A549 (cell line): Measurements from ENCODE around the gene DAW1. TPM values are rescaled to one million over a fixed set of nuclear protein-coding genes. Genes with fewer than 3 reads are reported as not detected.

Experiments used
- ATAC-seq, 2 experiments: fragments of 200-7000 bp in 1 of 2; fragments of >200 bp in 1 of 2; cut with Nextera tagmentation in 1 of 2; cut with Tn5 transposase in 1 of 2; 3 replicates each; pipeline versions ENCODE4 v1.8.0 to v1.9.1; 2018 to 2020; ENCODE audit warnings: mild to moderate bottlenecking in 1 of 2, moderate library complexity in 1 of 2
- CTCF ChIA-PET: fragments of 300-600 bp; sonication (Branson Sonifier 250); formaldehyde crosslinking; extraction: SDS; loops from one replicate; lab custom pipeline; 2021; ENCODE audit warnings: antibody characterized with exemption, inconsistent platforms; lab: Yijun Ruan, JAX
- POLR2A ChIA-PET: fragments of 350-600 bp; formaldehyde crosslinking; extraction: SDS; loops from one replicate; lab custom pipeline; 2021; ENCODE audit warnings: antibody characterized with exemption, inconsistent platforms; lab: Yijun Ruan, JAX
- DNase-seq, 2 experiments: peaks; one replicate each; pipeline versions ENCODE4 v3.0.0 to v3.0.0-alpha.2; 2011 to 2016; ENCODE audit warnings: low read depth in 1 of 2, low spot score in 1 of 2
- FAIRE-seq: peaks from 2 replicates; lab custom pipeline; 2011; peaks lifted over from hg19 to GRCh38; lab: Jason Lieb, UNC
- H3K27ac ChIP-seq, 2 experiments: fragments of >200 bp; sonication (Bioruptor Twin); formaldehyde crosslinking; 3 replicates each; pipeline ENCODE4 v1.5.1; 2016 to 2017
- H3K4me1 ChIP-seq: fragments of >200 bp; sonication (Bioruptor Twin); formaldehyde crosslinking; 3 replicates; pipeline ENCODE4 v1.6.1; 2016
- H3K4me2 ChIP-seq: fragments of >200 bp; sonication (Bioruptor Twin); formaldehyde crosslinking; 3 replicates; pipeline ENCODE4 v1.6.1; 2016
- H3K4me3 ChIP-seq: fragments of >200 bp; sonication (Bioruptor Twin); formaldehyde crosslinking; 3 replicates; pipeline ENCODE4 v1.5.1; 2016
- H3K9me3 ChIP-seq: fragments of >200 bp; sonication (Bioruptor Twin); formaldehyde crosslinking; 3 replicates; pipeline ENCODE4 v1.6.1; 2016
- CBX2 ChIP-seq: fragments of 200-600 bp; sonication (generic); IDR thresholded peaks from 2 replicates; pipeline ENCODE4 v1.6.1; 2016; ENCODE audit warnings: low read depth, mild to moderate bottlenecking, borderline replicate concordance
- CBX8 ChIP-seq: fragments of 200-600 bp; sonication (generic); IDR thresholded peaks from 2 replicates; pipeline ENCODE4 v1.6.1; 2016
- CHD4 ChIP-seq: fragments of 200-600 bp; sonication (generic); IDR thresholded peaks from 2 replicates; pipeline ENCODE4 v1.6.1; 2016; ENCODE audit warnings: antibody characterized with exemption, mild to moderate bottlenecking, borderline replicate concordance
- EHF ChIP-seq: fragments of 250-450 bp; sonication (Bioruptor Pico); IDR thresholded peaks from 2 replicates; pipeline ENCODE4 v1.5.0; 2020; ENCODE audit warnings: mild to moderate bottlenecking
- EHMT2 ChIP-seq: fragments of 200-600 bp; sonication (generic); IDR thresholded peaks from 2 replicates; pipeline ENCODE4 v1.6.1; 2016; ENCODE audit warnings: antibody characterized with exemption, low read depth, mild to moderate bottlenecking, moderate library complexity
- EP300 ChIP-seq, 2 experiments: fragments of >200 bp; sonication (Bioruptor Twin); formaldehyde crosslinking; IDR thresholded peaks; 2 replicates in 1 of 2; 3 replicates in 1 of 2; pipeline ENCODE4 v1.6.1; 2016 to 2017
- ESRRA ChIP-seq: fragments of 150-350 bp; IDR thresholded peaks from 2 replicates; pipeline ENCODE4 v1.6.1; 2014; ENCODE audit warnings: mild to moderate bottlenecking, low read length, borderline replicate concordance
- FOSB ChIP-seq: fragments of 250-450 bp; sonication (Bioruptor Pico); IDR thresholded peaks from 2 replicates; pipeline ENCODE4 v1.5.0; 2020; ENCODE audit warnings: mild to moderate bottlenecking, moderate library complexity
- FOSL2 ChIP-seq, 2 experiments: fragments of 450-650 bp in 1 of 2; fragments of >200 bp in 1 of 2; sonication (Bioruptor Twin) in 1 of 2; formaldehyde crosslinking; IDR thresholded peaks; 2 replicates each; pipeline versions ENCODE4 v1.5.0 to v1.6.1; 2016 to 2020; ENCODE audit warnings: mild to moderate bottlenecking in 1 of 2, moderate library complexity in 1 of 2
- HDAC2 ChIP-seq: fragments of 200-600 bp; sonication (generic); IDR thresholded peaks from 2 replicates; pipeline ENCODE4 v1.6.1; 2016
- HOXA7 ChIP-seq: fragments of 250-450 bp; sonication (Bioruptor Pico); IDR thresholded peaks from 2 replicates; pipeline ENCODE4 v1.5.0; 2020; ENCODE audit warnings: mild to moderate bottlenecking, moderate library complexity
- JUNB ChIP-seq: fragments of >200 bp; sonication (Bioruptor Twin); formaldehyde crosslinking; IDR thresholded peaks from 2 replicates; pipeline ENCODE4 v1.6.1; 2016
- KDM5A ChIP-seq: fragments of 200-600 bp; sonication (generic); IDR thresholded peaks from 2 replicates; pipeline ENCODE4 v1.6.1; 2016; ENCODE audit warnings: antibody characterized with exemption, mild to moderate bottlenecking
- MYC ChIP-seq: IDR thresholded peaks from 2 replicates; pipeline ENCODE4 v1.6.1; 2012; ENCODE audit warnings: mild to moderate bottlenecking, inconsistent platforms, low read length, improper control_type of control experiment, borderline replicate concordance
- NFE2L2 ChIP-seq: fragments of 150-350 bp; conservative IDR thresholded peaks from 2 replicates; pipeline ENCODE4 v1.6.1; 2014; ENCODE audit warnings: low read length
- NPAS2 ChIP-seq: fragments of 250-450 bp; sonication (Bioruptor Pico); IDR thresholded peaks from 2 replicates; pipeline ENCODE4 v1.8.0; 2022; ENCODE audit warnings: mild to moderate bottlenecking, moderate library complexity, borderline replicate concordance
- RARB ChIP-seq: fragments of 250-450 bp; sonication (Bioruptor Pico); IDR thresholded peaks from 2 replicates; pipeline ENCODE4 v1.8.0; 2021; ENCODE audit warnings: mild to moderate bottlenecking, moderate library complexity
- RCOR1 ChIP-seq: fragments of 150-350 bp; IDR thresholded peaks from 2 replicates; pipeline ENCODE4 v1.6.1; 2014; ENCODE audit warnings: antibody characterized with exemption, low read length, low read depth
- RNF2 ChIP-seq: fragments of 200-600 bp; sonication (generic); IDR thresholded peaks from 2 replicates; pipeline ENCODE4 v1.6.1; 2016; ENCODE audit warnings: low read depth, mild to moderate bottlenecking, antibody characterized with exemption, moderate library complexity, borderline replicate concordance
- TFCP2L1 ChIP-seq: fragments of 250-450 bp; sonication (Bioruptor Pico); IDR thresholded peaks from 2 replicates; pipeline ENCODE4 v1.5.0; 2021; ENCODE audit warnings: mild to moderate bottlenecking
- ZFP36 ChIP-seq: fragments of 450-650 bp; IDR thresholded peaks from 2 replicates; pipeline ENCODE4 v1.6.1; 2014; ENCODE audit warnings: borderline replicate concordance; ENCODE audit not compliant: partially characterized antibody
- ZNF302 ChIP-seq: fragments of 250-450 bp; sonication (Bioruptor Pico); IDR thresholded peaks from 2 replicates; pipeline ENCODE4 v1.9.0; 2021; ENCODE audit warnings: inconsistent platforms, mild to moderate bottlenecking, moderate library complexity
- WGBS: methylation state at CpG from one replicate; pipeline ENCODE4 v1.1.6; 2017; ENCODE audit errors: missing lambda C conversion rate; 5-methylcytosine and 5-hydroxymethylcytosine counted together
- polyA plus RNA-seq, 4 experiments: library from polyadenylated mRNA; depleted of rRNA in 3 of 4; stranded (reverse); fragments of >200 nt; fragmentation: RNase III in 1 of 4; extraction: RNeasy Plus Mini Kit Qiagen cat#74134 plus additional on column Dnase treatment in 1 of 4; gene quantifications; 2 replicates in 3 of 4; 3 replicates in 1 of 4; pipeline ENCODE4 v1.2.3, GENCODE V29; 2011 to 2017
- TF ChIP-seq, protein P1 (sequence below): fragments of 200-600 bp; sonication (generic); IDR thresholded peaks from 2 replicates; pipeline ENCODE4 v1.6.1; 2016; ENCODE audit warnings: antibody characterized with exemption, mild to moderate bottlenecking, moderate library complexity
- TF ChIP-seq, protein P2 (sequence below): fragments of >200 bp; sonication (Bioruptor Twin); formaldehyde crosslinking; IDR thresholded peaks from 3 replicates; pipeline ENCODE4 v1.5.1; 2016
- TF ChIP-seq, protein P3 (sequence below): fragments of 250-450 bp; sonication (Bioruptor Pico); IDR thresholded peaks from 2 replicates; pipeline ENCODE4 v1.5.0; 2020; ENCODE audit warnings: low read depth, mild to moderate bottlenecking, moderate library complexity

DAW1 gene
- polyA plus RNA-seq, 2 of the 4 experiments (the other 2 are of a cell fraction): 1.1 to 2.7 TPM

DNA sequence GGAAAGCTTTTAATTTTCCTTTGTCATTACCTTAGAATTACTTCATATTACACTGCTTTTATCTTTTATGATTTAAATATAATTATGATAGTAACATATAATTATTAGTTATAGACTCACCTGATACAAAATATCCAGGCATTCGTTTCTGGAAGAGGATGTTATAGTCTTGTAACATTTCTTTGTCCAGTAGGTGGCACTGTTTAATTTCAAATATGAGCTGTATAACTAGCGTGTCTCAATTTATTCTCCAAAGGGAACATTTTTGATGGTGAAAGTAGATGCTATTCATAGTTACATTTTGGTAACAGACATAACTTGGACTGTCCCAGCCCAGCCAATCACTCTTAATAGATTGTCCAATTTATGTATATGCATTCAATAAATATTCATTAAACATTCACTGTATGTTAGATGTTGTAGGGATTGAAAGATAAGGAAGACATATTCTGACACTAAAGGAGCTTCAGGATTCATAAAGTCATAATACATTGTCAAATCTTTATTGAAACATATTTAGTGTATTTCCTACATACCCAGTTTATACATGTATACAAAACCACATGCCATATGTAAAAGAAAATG, 19.2 kb downstream of the DAW1 start (continued):
- TF ChIP-seq, protein P1, sequence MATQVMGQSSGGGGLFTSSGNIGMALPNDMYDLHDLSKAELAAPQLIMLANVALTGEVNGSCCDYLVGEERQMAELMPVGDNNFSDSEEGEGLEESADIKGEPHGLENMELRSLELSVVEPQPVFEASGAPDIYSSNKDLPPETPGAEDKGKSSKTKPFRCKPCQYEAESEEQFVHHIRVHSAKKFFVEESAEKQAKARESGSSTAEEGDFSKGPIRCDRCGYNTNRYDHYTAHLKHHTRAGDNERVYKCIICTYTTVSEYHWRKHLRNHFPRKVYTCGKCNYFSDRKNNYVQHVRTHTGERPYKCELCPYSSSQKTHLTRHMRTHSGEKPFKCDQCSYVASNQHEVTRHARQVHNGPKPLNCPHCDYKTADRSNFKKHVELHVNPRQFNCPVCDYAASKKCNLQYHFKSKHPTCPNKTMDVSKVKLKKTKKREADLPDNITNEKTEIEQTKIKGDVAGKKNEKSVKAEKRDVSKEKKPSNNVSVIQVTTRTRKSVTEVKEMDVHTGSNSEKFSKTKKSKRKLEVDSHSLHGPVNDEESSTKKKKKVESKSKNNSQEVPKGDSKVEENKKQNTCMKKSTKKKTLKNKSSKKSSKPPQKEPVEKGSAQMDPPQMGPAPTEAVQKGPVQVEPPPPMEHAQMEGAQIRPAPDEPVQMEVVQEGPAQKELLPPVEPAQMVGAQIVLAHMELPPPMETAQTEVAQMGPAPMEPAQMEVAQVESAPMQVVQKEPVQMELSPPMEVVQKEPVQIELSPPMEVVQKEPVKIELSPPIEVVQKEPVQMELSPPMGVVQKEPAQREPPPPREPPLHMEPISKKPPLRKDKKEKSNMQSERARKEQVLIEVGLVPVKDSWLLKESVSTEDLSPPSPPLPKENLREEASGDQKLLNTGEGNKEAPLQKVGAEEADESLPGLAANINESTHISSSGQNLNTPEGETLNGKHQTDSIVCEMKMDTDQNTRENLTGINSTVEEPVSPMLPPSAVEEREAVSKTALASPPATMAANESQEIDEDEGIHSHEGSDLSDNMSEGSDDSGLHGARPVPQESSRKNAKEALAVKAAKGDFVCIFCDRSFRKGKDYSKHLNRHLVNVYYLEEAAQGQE: no peak
- TF ChIP-seq ZNF302 (CRISPR knock-in tag): no peak
- no peak for TF ChIP-seq RNF2
- TF ChIP-seq, all 56 proteins: peak for 3

DNA sequence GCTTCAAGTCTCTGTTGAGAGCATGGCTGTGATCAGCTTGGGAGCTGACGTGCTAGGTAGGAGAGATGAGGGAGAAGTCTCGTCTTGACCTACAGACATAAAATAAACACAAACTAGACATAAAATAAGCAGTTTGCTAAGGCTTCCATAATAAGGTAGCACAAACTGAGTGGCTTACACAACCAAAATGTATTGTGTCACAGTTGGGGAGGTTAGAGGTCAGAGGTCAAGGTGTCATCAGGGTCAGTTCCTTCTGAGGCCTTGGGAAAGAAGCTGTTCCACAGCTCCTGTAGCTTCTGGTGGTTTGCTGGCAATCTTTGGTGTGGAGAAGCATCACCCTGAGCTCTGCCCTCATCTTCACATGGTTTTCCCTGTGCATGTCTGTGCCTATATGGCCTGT, 20.2 kb downstream of the DAW1 start:
- CTCF ChIA-PET: interaction anchor here (0.6 to 3.0 kb wide), 6 partner anchors 12 to 1627 kb away, joined by 3 to 34 read pairs (median 4); no protein-coding TSS in a partner anchor

DNA sequence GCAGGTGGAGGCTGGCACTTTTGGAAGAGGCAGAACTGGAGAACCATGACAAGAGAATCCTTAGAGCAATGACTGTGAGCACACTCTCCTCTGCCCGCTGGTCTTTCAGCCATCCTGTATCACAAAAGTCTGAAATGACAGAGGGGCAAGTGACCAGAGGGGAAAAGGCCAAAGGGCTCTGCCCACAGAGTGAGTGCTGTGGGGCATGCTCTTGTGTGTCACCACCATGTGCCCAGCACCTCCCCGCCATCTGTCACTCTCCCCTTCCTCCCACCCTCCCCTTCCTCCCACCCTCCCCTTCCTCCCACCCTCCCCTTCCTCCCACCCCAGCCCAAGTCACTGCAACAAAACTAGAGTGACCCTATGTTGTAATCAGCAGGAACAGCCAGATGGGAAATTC, 31.9 kb downstream of the DAW1 start:
- FAIRE-seq: no peak
- TF ChIP-seq FOSL2 (IDR thresholded peaks at IDR 0.05) (no peak), FOSL2 (CRISPR knock-in tag; IDR thresholded peaks at IDR 0.05) (no peak), JUNB (no peak), NPAS2 (no peak), TFCP2L1 (CRISPR knock-in tag) (no peak)
- TF ChIP-seq, all 56 proteins: peak for 0
- CTCF ChIA-PET: interaction anchor here (3.7 kb wide), 1 partner anchor 12 kb away, joined by 13 read pairs; no protein-coding TSS in a partner anchor

More for the DNA sequence above, 20.2 kb downstream of the DAW1 start:
- no peak for ATAC-seq
- no peak for DNase-seq
- peaks cover 6% of the 10 kb centered on the region; the same call in 2 of the 3 replicates for H3K4me1 ChIP-seq
- FAIRE-seq: no peak
- TF ChIP-seq, protein P2, sequence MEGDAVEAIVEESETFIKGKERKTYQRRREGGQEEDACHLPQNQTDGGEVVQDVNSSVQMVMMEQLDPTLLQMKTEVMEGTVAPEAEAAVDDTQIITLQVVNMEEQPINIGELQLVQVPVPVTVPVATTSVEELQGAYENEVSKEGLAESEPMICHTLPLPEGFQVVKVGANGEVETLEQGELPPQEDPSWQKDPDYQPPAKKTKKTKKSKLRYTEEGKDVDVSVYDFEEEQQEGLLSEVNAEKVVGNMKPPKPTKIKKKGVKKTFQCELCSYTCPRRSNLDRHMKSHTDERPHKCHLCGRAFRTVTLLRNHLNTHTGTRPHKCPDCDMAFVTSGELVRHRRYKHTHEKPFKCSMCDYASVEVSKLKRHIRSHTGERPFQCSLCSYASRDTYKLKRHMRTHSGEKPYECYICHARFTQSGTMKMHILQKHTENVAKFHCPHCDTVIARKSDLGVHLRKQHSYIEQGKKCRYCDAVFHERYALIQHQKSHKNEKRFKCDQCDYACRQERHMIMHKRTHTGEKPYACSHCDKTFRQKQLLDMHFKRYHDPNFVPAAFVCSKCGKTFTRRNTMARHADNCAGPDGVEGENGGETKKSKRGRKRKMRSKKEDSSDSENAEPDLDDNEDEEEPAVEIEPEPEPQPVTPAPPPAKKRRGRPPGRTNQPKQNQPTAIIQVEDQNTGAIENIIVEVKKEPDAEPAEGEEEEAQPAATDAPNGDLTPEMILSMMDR: no peak
- no peak for TF ChIP-seq HDAC2
- TF ChIP-seq EP300 (IDR thresholded peaks at IDR 0.05): no peak
- TF ChIP-seq MYC: no peak
- no peak for TF ChIP-seq RCOR1
- no peak for TF ChIP-seq KDM5A
- TF ChIP-seq EHF (CRISPR knock-in tag): no peak
- TF ChIP-seq ESRRA: no peak
- no peak for TF ChIP-seq ZFP36
- TF ChIP-seq, protein P3, sequence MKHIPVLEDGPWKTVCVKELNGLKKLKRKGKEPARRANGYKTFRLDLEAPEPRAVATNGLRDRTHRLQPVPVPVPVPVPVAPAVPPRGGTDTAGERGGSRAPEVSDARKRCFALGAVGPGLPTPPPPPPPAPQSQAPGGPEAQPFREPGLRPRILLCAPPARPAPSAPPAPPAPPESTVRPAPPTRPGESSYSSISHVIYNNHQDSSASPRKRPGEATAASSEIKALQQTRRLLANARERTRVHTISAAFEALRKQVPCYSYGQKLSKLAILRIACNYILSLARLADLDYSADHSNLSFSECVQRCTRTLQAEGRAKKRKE (CRISPR knock-in tag): no peak
- no peak for TF ChIP-seq CHD4
- no peak for TF ChIP-seq CBX8
- no peak for TF ChIP-seq HOXA7 (CRISPR knock-in tag)
- no peak for TF ChIP-seq NFE2L2
- no peak for TF ChIP-seq EHMT2
- TF ChIP-seq FOSB (CRISPR knock-in tag): no peak
- no peak for TF ChIP-seq RARB
- no peak for TF ChIP-seq CBX2
- no peak overlapping the region for H3K27ac ChIP-seq
- no peaks in the 10 kb centered on the region for H3K9me3 ChIP-seq
- POLR2A ChIA-PET: no interaction called here
- 83% methylated on average over 2 of the region's 2 CpGs for WGBS
- no peak overlapping the region for H3K4me2 ChIP-seq
- no peak overlapping the region for H3K4me3 ChIP-seq

More for the DNA sequence above, 31.9 kb downstream of the DAW1 start:
- Histone ChIP-seq H3K27ac (no peak overlapping the region), H3K4me1 (no peaks in the 10 kb centered on the region), H3K4me3 (no peak overlapping the region), H3K9me3 (no peaks in the 10 kb centered on the region), H3K4me2 (no peak overlapping the region)
- 63% methylated on average over 2 of the region's 2 CpGs for WGBS
- no peak for ATAC-seq
- POLR2A ChIA-PET: no interaction called here
- no peak for DNase-seq
